K562 (cell line): ENCODE data around the gene STOML3. TPM values are rescaled to one million over a fixed set of nuclear protein-coding genes. Genes with fewer than 3 reads are reported as not detected.

Source experiments
- MEIS2 ChIP-seq: fragments of 450-650 bp; IDR thresholded peaks from 2 replicates; pipeline ENCODE4 v1.6.1; 2014; ENCODE audit warnings: mild to moderate bottlenecking; ENCODE audit not compliant: partially characterized antibody
- PHB ChIP-seq: fragments of 250-450 bp; sonication (Bioruptor Pico); IDR thresholded peaks from 2 replicates; pipeline ENCODE4 v1.5.0; 2021
- SMAD2 ChIP-seq: fragments of 150-350 bp; IDR thresholded peaks from 2 replicates; pipeline ENCODE4 v1.6.1; 2014; ENCODE audit warnings: low read depth, mild to moderate bottlenecking, low read length
- polyA plus RNA-seq, 8 experiments: library from polyadenylated mRNA; depleted of rRNA in 4 of 8; stranded (reverse) in 5 of 8; unstranded in 3 of 8; fragments of >200 nt; fragmentation: Nextera tagmentation in 2 of 8; fragmentation: Illumina TruSeq in 1 of 8; extraction: Ambion mirVana in 2 of 8; extraction: Trizol in 1 of 8; gene quantifications; 2 replicates each; pipeline versions ENCODE4 v1.2.1 to v1.2.3, GENCODE V29; 2011 to 2014; ENCODE audit warnings: inconsistent platforms in 1 of 8, missing spikeins in 1 of 8
- total RNA-seq, 7 experiments: library from RNA; depleted of rRNA in 6 of 7; stranded (reverse); fragments of >200 nt in 6 of 7; fragmentation: Illumina TruSeq in 2 of 7; extraction: Trizol in 2 of 7; gene quantifications; 2 replicates each; pipeline versions ENCODE4 v1.2.1 to v1.2.3, GENCODE V29; 2011 to 2021; ENCODE audit warnings: low replicate concordance in 1 of 7
- TF ChIP-seq, protein P1 (sequence below), 2 experiments: fragments of 450-650 bp; IDR thresholded peaks; 2 replicates each; pipeline ENCODE4 v1.6.1; 2016; ENCODE audit warnings: mild to moderate bottlenecking in 2 of 2, borderline replicate concordance in 1 of 2, low read depth in 1 of 2, moderate library complexity in 1 of 2
- TF ChIP-seq, protein P2 (sequence below): fragments of 450-650 bp; IDR thresholded peaks from 2 replicates; pipeline ENCODE4 v1.6.1; 2016
- TF ChIP-seq, protein P3 (sequence below): conservative IDR thresholded peaks from 2 replicates; pipeline ENCODE4 v1.6.1; 2011; ENCODE audit warnings: low read depth, mild to moderate bottlenecking, low read length; ENCODE audit not compliant: control insufficient read depth

The STOML3 gene
- total and polyA plus RNA-seq, 9 of the 15 experiments (the other 6 are each of a cell fraction or from before 2014, with no cell fraction given): 0.04 TPM; not detected in 8

DNA sequence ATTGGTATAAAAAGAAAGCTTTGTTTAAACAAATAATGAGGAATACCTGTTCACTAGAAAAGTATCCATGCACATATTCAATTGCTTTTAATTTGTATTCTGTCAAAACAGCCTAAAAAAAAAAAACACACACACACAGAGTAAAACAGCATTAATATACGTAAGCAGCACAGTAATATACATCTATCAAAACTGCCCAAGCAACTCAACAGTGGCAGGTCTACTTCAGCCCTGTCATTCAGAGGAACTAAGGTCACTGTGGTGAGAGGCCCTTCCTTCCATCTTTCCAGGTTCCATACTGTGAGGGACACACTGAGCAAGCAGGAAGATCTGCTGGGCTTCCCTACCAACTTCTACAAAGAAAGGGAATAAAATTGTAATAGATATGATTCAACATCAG, 43.5 kb upstream of the STOML3 start (continued):
- TF ChIP-seq, protein P1, sequence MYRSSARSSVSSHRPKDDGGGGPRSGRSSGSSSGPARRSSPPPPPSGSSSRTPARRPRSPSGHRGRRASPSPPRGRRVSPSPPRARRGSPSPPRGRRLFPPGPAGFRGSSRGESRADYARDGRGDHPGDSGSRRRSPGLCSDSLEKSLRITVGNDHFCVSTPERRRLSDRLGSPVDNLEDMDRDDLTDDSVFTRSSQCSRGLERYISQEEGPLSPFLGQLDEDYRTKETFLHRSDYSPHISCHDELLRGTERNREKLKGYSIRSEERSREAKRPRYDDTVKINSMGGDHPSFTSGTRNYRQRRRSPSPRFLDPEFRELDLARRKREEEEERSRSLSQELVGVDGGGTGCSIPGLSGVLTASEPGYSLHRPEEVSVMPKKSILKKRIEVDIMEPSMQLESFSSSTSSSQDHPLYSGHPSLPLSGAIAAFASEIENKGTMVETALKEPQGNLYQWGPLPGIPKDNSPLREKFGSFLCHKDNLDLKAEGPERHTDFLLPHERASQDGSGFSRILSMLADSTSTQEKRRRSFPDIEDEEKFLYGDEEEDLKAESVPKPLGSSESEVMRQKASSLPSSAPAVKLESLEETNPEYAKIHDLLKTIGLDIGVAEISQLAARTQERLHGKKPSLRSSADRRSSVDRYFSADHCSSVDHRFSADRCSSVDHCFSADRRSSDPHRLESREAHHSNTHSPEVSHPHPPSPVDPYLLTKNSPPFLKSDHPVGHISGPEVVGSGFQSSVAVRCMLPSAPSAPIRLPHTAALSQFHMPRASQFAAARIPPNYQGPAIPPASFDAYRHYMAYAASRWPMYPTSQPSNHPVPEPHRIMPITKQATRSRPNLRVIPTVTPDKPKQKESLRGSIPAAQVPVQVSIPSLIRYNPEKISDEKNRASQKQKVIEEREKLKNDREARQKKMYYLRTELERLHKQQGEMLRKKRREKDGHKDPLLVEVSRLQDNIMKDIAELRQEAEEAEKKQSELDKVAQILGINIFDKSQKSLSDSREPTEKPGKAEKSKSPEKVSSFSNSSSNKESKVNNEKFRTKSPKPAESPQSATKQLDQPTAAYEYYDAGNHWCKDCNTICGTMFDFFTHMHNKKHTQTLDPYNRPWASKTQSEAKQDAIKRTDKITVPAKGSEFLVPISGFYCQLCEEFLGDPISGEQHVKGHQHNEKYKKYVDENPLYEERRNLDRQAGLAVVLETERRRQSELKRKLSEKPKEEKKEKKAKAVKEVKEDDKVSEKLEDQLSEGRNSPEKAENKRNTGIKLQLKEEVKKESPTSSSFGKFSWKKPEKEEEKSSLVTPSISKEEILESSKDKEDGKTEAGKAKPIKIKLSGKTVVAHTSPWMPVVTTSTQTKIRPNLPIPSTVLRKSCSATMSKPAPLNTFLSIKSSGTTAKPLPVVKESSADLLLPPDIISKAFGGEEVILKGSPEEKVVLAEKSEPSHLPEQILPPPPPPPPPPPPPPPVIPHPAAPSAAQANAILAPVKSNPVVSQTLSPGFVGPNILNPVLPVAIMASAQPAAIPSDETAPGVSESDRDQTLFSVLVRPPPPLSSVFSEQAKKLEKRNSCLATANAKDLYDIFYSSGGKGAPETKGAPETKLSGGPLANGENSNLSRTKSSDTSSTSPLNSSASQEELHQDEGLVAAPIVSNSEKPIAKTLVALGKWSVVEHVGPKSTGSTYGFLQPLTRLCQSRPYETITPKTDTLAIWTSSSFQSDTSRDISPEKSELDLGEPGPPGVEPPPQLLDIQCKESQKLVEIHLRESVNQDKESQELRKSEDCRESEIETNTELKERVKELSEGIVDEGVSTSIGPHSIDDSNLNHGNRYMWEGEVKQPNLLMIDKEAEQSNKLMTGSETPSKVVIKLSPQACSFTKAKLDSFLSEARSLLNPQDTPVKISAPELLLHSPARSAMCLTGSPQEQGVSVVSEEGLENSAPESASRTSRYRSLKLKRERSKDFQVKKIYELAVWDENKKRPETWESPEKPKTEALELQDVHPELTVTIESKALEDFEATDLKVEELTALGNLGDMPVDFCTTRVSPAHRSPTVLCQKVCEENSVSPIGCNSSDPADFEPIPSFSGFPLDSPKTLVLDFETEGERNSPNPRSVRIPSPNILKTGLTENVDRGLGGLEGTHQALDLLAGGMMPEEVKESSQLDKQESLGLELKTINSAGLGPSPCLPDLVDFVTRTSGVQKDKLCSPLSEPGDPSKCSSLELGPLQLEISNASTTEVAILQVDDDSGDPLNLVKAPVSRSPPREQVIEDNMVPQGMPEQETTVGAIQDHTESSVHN (IDR thresholded peaks at IDR 0.05; ENCODE audit: borderline replicate concordance in 1 of 2, low read depth in 1 of 2): no peak
- peak; percentile 19 for TF ChIP-seq MEIS2
- TF ChIP-seq, protein P2, sequence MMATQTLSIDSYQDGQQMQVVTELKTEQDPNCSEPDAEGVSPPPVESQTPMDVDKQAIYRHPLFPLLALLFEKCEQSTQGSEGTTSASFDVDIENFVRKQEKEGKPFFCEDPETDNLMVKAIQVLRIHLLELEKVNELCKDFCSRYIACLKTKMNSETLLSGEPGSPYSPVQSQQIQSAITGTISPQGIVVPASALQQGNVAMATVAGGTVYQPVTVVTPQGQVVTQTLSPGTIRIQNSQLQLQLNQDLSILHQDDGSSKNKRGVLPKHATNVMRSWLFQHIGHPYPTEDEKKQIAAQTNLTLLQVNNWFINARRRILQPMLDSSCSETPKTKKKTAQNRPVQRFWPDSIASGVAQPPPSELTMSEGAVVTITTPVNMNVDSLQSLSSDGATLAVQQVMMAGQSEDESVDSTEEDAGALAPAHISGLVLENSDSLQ: peak; percentile 60
- TF ChIP-seq PHB (CRISPR knock-in tag): no peak
- TF ChIP-seq SMAD2: no peak
- TF ChIP-seq, protein P3, sequence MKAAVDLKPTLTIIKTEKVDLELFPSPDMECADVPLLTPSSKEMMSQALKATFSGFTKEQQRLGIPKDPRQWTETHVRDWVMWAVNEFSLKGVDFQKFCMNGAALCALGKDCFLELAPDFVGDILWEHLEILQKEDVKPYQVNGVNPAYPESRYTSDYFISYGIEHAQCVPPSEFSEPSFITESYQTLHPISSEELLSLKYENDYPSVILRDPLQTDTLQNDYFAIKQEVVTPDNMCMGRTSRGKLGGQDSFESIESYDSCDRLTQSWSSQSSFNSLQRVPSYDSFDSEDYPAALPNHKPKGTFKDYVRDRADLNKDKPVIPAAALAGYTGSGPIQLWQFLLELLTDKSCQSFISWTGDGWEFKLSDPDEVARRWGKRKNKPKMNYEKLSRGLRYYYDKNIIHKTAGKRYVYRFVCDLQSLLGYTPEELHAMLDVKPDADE: no peak
